Heart right ventricle (tissue), 16 donors: Measurements from ENCODE around the gene CHORDC1. TPM values are rescaled to one million over a fixed set of nuclear protein-coding genes. Genes with fewer than 3 reads are reported as not detected.
A peak's percentile ranks its signal among the peaks of the same experiment; 100 is the strongest.
"Not testable (repeated sequence)": the region's sequence is repeated elsewhere in the genome, so short reads cannot be mapped to it uniquely, and the experiment has no call there.

Source experiments
- ATAC-seq, 8 donors: fragments of 200-7000 bp; cut with Tn5 transposase; one replicate each; pipeline ENCODE4 v1.9.1; 2020; ENCODE audit warnings: mild to moderate bottlenecking in 8 of 8, moderate library complexity in 8 of 8, moderate number of reproducible peaks in 1 of 8
- DNase-seq, 2 donors: peaks; one replicate each; pipeline ENCODE4 v3.0.0-alpha.2; 2020
- H3K27ac ChIP-seq, 10 donors: fragments of 200-600 bp; sonication (generic) in 2 of 10; one replicate each; pipeline versions ENCODE4 v1.5.0 to v1.8.0; 2020 to 2022; ENCODE audit warnings: mild to moderate bottlenecking in 3 of 10
- H3K27me3 ChIP-seq, 7 donors: fragments of 200-600 bp; one replicate each; pipeline ENCODE4 v1.8.0; 2021 to 2022; ENCODE audit warnings: mild to moderate bottlenecking in 2 of 7
- H3K36me3 ChIP-seq, 9 donors: fragments of 200-600 bp; sonication (generic) in 1 of 9; one replicate each; pipeline versions ENCODE4 v1.5.0 to v1.8.0; 2020 to 2022; ENCODE audit warnings: mild to moderate bottlenecking in 2 of 9
- H3K4me1 ChIP-seq, 9 donors: fragments of 200-600 bp; sonication (generic) in 1 of 9; one replicate each; pipeline versions ENCODE4 v1.5.0 to v1.8.0; 2020 to 2022; ENCODE audit warnings: mild to moderate bottlenecking in 4 of 9
- H3K4me3 ChIP-seq, 10 donors: fragments of 200-600 bp; sonication (generic) in 2 of 10; one replicate each; pipeline versions ENCODE4 v1.5.0 to v1.8.0; 2020 to 2022; ENCODE audit warnings: mild to moderate bottlenecking in 7 of 10, moderate library complexity in 2 of 10
- H3K9me3 ChIP-seq, 11 donors: fragments of 200-600 bp in 10 of 11; sonication (generic) in 2 of 11; one replicate each; pipeline versions ENCODE4 v1.5.0 to v1.8.0; 2013 to 2022; ENCODE audit warnings: mild to moderate bottlenecking in 2 of 11, control low read depth in 1 of 11, moderate library complexity in 1 of 11
- WGBS, 2 donors: extraction: QIAGEN DNeasy Blood & Tissue Kit; methylation state at CpG; one replicate each; pipeline ENCODE4 v1.1.7; 2013; ENCODE audit warnings: inconsistent platforms in 1 of 2; 5-methylcytosine and 5-hydroxymethylcytosine counted together
- intact Hi-C, 10 donors: fragments of 100-400 bp; cut with DNase I; formaldehyde crosslinking; loops; one replicate each; pipeline versions ENCODE4 v1.11.1 to v1.14.2; 2022
- polyA plus RNA-seq, 2 donors: library from polyadenylated mRNA; stranded (reverse); fragments of 200-250 nt; gene quantifications; one replicate each; pipeline ENCODE4 v1.2.3, GENCODE V29; 2013
- total RNA-seq, 10 donors: library from RNA; stranded (reverse); fragmentation: NEBNext Ultra II Directional in 3 of 10; extraction: Animal tissue kit (Norgen Biotek cat#: 25700) in 3 of 10; gene quantifications; one replicate each; pipeline versions ENCODE4 v1.2.1 to v1.2.4, GENCODE V29; 2021 to 2023
- TF ChIP-seq, protein P1 (sequence below), 9 donors: fragments of 200-600 bp; sonication (generic) in 2 of 9; IDR thresholded peaks; one replicate each; pipeline versions ENCODE4 v1.5.0 to v1.8.0; 2021 to 2022; ENCODE audit warnings: antibody characterized with exemption in 9 of 9, mild to moderate bottlenecking in 5 of 9, moderate library complexity in 1 of 9
- donor health status: Arrhythmogenic right ventricular cardiomyopathy.
- donor health status: ischemic (EF 13 %, LVEDD 7.1; RV severe dilation, severe dysfunction).
- donor health status: healthy with polysubstance abuse.
- donor health status: DM: no; HTN: yes; CAD: no.
- donor health status: DM: no; HTN: no; CAD: no.
- donor health status: ischemic (EF 25% LVEDD 6.9; RV normal size, moderate dysfunction).
- donor health status: ischemic (EF 25% LVEDD 5.7; RV mildly dilated, moderate dysfunction).
- donor health status: healthy.
- donor health status: DM: yes; HTN: yes; CAD: no.
- donor health status: Ischemic cardiomyopathy.
- donor health status: ischemic (EF 35%, LVEDD 5.7; RV mildly dilated, moderate dysfunction).
- donor health status: nonischemic (EF 11% LVEDD 7.7; RV severe dilation, severe dysfunction).
- donor health status: DM: yes; HTN: yes; CAD: no.
- donor health status: PGD.
- donor health status: ischemic (EF 29% LVEDD 5.4; RV normal size, mild dysfunction).
- donor health status: nonischemic (EF 23%, LVEDD 6.1; RV moderate dilation, normal function).

Gene CHORDC1
- total and polyA plus RNA-seq, 12 donors = 22.4 to 38.1 (median 27.7) TPM

DNA sequence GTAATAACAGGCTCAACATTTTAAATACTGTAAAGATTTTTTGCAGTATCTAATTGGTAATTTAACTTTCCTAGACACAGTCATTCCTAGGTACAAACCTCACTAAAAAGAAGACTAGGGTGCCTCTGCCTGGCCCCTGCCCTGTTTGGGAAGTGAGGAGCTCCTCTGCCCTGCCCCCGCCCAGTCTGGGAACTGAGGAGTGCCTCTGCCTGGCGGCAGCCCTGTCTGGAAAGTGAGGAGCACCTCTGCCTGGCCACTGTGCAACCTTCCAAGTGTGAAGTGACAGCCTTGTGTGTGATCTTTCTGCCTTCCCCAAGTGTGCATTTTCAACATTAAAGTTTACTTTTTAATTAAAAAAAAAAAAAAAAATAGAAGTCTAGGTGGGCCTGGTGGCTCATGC, 4.2 kb downstream of the CHORDC1 start:
- no peaks in the 10 kb centered on the region for H3K27me3 ChIP-seq
- H3K4me1 ChIP-seq = peaks cover 0 to 53% (median 51%) of the 10 kb centered on the region in 9 donors
- H3K9me3 ChIP-seq = no peaks in the 10 kb centered on the region
- no peak overlapping the region for H3K4me3 ChIP-seq
- intact Hi-C loops = no loop called here
- peak; percentile 13 to 29 for DNase-seq
- H3K36me3 ChIP-seq = peaks cover 0 to 38% (median 4%) of the 10 kb centered on the region in 9 donors
- no peak for ATAC-seq
- 63 to 72% methylated on average over 2 of the region's 2 CpGs for WGBS, 2 donors
- H3K27ac ChIP-seq = no peak overlapping the region
- TF ChIP-seq, protein P1, sequence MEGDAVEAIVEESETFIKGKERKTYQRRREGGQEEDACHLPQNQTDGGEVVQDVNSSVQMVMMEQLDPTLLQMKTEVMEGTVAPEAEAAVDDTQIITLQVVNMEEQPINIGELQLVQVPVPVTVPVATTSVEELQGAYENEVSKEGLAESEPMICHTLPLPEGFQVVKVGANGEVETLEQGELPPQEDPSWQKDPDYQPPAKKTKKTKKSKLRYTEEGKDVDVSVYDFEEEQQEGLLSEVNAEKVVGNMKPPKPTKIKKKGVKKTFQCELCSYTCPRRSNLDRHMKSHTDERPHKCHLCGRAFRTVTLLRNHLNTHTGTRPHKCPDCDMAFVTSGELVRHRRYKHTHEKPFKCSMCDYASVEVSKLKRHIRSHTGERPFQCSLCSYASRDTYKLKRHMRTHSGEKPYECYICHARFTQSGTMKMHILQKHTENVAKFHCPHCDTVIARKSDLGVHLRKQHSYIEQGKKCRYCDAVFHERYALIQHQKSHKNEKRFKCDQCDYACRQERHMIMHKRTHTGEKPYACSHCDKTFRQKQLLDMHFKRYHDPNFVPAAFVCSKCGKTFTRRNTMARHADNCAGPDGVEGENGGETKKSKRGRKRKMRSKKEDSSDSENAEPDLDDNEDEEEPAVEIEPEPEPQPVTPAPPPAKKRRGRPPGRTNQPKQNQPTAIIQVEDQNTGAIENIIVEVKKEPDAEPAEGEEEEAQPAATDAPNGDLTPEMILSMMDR (IDR thresholded peaks at IDR 0.05) = no peak

GRCh38 chr11:90216611-90217010, 6.2 kb downstream of the CHORDC1 start:
- intact Hi-C loops = no loop called here
- H3K4me1 ChIP-seq = peaks cover 0 to 48% (median 44%) of the 10 kb centered on the region in 9 donors
- peak in 7 of 8 donors; percentile 29 to 86 (median 73) for ATAC-seq
- H3K27me3 ChIP-seq = no peaks in the 10 kb centered on the region
- no peaks in the 10 kb centered on the region for H3K9me3 ChIP-seq
- H3K36me3 ChIP-seq = peaks cover 0 to 58% (median 9%) of the 10 kb centered on the region in 9 donors
- DNase-seq = no peak
- TF ChIP-seq, protein P1 (IDR thresholded peaks at IDR 0.05) = no peak
- WGBS, 2 donors = 47 to 58% methylated on average over 5 of the region's 5 CpGs
- no peak overlapping the region for H3K4me3 ChIP-seq
- H3K27ac ChIP-seq = peak overlapping the region in 5 of 10 donors; percentile 10 to 55 (median 37)

DNA sequence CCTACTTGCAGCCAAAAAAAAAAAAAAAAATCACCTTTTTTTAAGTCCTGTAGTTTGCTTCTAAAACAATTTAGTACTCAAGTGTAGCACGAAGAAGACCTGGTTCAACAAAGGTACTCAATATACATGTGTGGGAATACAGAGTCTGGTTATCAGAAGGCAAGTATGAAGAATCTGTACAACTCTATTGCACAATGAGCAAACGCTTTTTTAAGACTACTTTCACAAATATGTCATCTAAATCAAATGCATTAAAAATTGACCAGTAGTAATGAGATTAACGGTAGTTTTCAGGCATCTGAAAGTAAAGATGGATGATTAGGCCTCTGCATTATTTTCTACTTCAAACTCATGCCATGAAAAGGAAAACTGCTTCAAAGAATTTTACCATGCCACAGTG, 9.5 kb downstream of the CHORDC1 start:
- TF ChIP-seq, protein P1 (IDR thresholded peaks at IDR 0.05) = no peak
- no peak for DNase-seq
- Histone ChIP-seq H3K9me3 (no peaks in the 10 kb centered on the region), H3K4me1 (peaks cover 0 to 29% (median 15%) of the 10 kb centered on the region in 9 donors), H3K4me3 (no peak overlapping the region), H3K27me3 (no peaks in the 10 kb centered on the region), H3K36me3 (peaks cover 0 to 91% (median 22%) of the 10 kb centered on the region in 9 donors), H3K27ac (no peak overlapping the region)
- intact Hi-C loops = no loop called here
- WGBS, 2 donors = 90 to 91% methylated on average over 3 of the region's 3 CpGs
- ATAC-seq = no peak

- Histone ChIP-seq H3K4me1 (peaks cover 0 to 14% (median 0%) of the 10 kb centered on the region in 9 donors), H3K9me3 (no peaks in the 10 kb centered on the region), H3K27me3 (no peaks in the 10 kb centered on the region), H3K27ac (no peak overlapping the region), H3K4me3 (no peak overlapping the region), H3K36me3 (peaks cover 0 to 100% (median 28%) of the 10 kb centered on the region in 9 donors)
- WGBS, 2 donors = 84 to 88% methylated on average over 2 of the region's 2 CpGs
- ATAC-seq = no peak
- no peak for DNase-seq
- TF ChIP-seq, protein P1 (IDR thresholded peaks at IDR 0.05) = no peak
- intact Hi-C loops = loop anchor here in 1 of 10 donors (10.0 kb wide), 1 partner anchor 246 kb away; no protein-coding TSS in a partner anchor
Observed at GRCh38 chr11:90208857-90209256, 14.0 kb downstream of the CHORDC1 start.

GRCh38 chr11:90207992-90208391, 14.9 kb downstream of the CHORDC1 start:
- H3K27me3 ChIP-seq, H3K9me3 ChIP-seq, ATAC-seq, H3K4me3 ChIP-seq, DNase-seq, H3K27ac ChIP-seq: not testable (repeated sequence)
- 92 to 95% methylated on average over 10 of the region's 10 CpGs for WGBS, 2 donors
- intact Hi-C loops = loop anchor here in 1 of 10 donors (10.0 kb wide), 1 partner anchor 247 kb away; no protein-coding TSS in a partner anchor
- Histone ChIP-seq H3K36me3 (peaks cover 0 to 100% (median 23%) of the 10 kb centered on the region in 9 donors), H3K4me1 (peaks cover 0 to 14% (median 0%) of the 10 kb centered on the region in 9 donors)
